Uterus (tissue), 4 donors: ENCODE data around the gene AUTS2. TPM values are rescaled to one million over a fixed set of nuclear protein-coding genes. Genes with fewer than 3 reads are reported as not detected.

Experiments
- DNase-seq, 2 donors: peaks; one replicate each; pipeline ENCODE4 v3.0.0-alpha.2; 2019 to 2020
- H3K27ac ChIP-seq, 2 donors: fragments of 200-600 bp; sonication (generic); 1 replicate in 1 of 2; 2 replicates in 1 of 2; pipeline ENCODE4 v1.5.1; 2016 to 2018
- H3K27me3 ChIP-seq, 2 donors: fragments of 200-600 bp; sonication (generic); one replicate each; pipeline ENCODE4 v1.5.1; 2018 to 2019; ENCODE audit warnings: control low read depth in 1 of 2
- H3K36me3 ChIP-seq, 2 donors: fragments of 200-600 bp; sonication (generic); one replicate each; pipeline ENCODE4 v1.5.1; 2019; ENCODE audit warnings: control low read depth in 1 of 2
- H3K4me1 ChIP-seq, 2 donors: fragments of 200-600 bp; sonication (generic); one replicate each; pipeline ENCODE4 v1.5.1; 2018 to 2019; ENCODE audit warnings: control low read depth in 1 of 2
- H3K4me3 ChIP-seq, 2 donors: fragments of 200-600 bp; sonication (generic); 1 replicate in 1 of 2; 2 replicates in 1 of 2; pipeline ENCODE4 v1.5.1; 2018 to 2019; ENCODE audit warnings: mild to moderate bottlenecking in 1 of 2
- H3K9me3 ChIP-seq, 2 donors: fragments of 200-600 bp; sonication (generic); one replicate each; pipeline ENCODE4 v1.5.1; 2019; ENCODE audit warnings: control low read depth in 1 of 2
- POLR2A ChIP-seq, 2 donors: fragments of 450-650 bp; IDR thresholded peaks; one replicate each; pipeline ENCODE4 v1.6.1; 2016; ENCODE audit warnings: antibody characterized with exemption in 2 of 2, mild to moderate bottlenecking in 1 of 2, moderate library complexity in 1 of 2
- intact Hi-C: fragments of 100-400 bp; cut with DNase I; formaldehyde crosslinking; loops from one replicate; pipeline ENCODE4 v1.15.1; 2023; ENCODE audit warnings: low total_unique reads
- total RNA-seq, 4 donors: library from RNA; depleted of rRNA in 3 of 4; stranded (reverse); fragments of >200 nt in 3 of 4; gene quantifications; one replicate each; pipeline versions ENCODE4 v1.1.0 to v1.2.4, GENCODE V29; 2014 to 2023
- TF ChIP-seq, protein P1 (sequence below), 4 experiments: fragments of 200-600 bp in 2 of 4; fragments of 450-650 bp in 2 of 4; sonication (generic) in 2 of 4; IDR thresholded peaks; one replicate each; pipeline ENCODE4 v1.5.1; 2016 to 2019; ENCODE audit warnings: antibody characterized with exemption in 4 of 4, mild to moderate bottlenecking in 2 of 4, moderate library complexity in 1 of 4
- donor health status: DM: yes; HTN: yes; CAD: no.

The AUTS2 gene
- total RNA-seq, 4 donors from 2014 or later, result 10.5 to 58.2 (median 30.0) TPM

- DNase-seq, result no peak
- Histone ChIP-seq H3K27me3 (no peaks in the 10 kb centered on the region), H3K4me1 (no peaks in the 10 kb centered on the region), H3K27ac (no peak overlapping the region), H3K36me3 (no peaks in the 10 kb centered on the region), H3K9me3 (no peaks in the 10 kb centered on the region), H3K4me3 (no peak overlapping the region)
- intact Hi-C loops, result no loop called here
- TF ChIP-seq, protein P1, sequence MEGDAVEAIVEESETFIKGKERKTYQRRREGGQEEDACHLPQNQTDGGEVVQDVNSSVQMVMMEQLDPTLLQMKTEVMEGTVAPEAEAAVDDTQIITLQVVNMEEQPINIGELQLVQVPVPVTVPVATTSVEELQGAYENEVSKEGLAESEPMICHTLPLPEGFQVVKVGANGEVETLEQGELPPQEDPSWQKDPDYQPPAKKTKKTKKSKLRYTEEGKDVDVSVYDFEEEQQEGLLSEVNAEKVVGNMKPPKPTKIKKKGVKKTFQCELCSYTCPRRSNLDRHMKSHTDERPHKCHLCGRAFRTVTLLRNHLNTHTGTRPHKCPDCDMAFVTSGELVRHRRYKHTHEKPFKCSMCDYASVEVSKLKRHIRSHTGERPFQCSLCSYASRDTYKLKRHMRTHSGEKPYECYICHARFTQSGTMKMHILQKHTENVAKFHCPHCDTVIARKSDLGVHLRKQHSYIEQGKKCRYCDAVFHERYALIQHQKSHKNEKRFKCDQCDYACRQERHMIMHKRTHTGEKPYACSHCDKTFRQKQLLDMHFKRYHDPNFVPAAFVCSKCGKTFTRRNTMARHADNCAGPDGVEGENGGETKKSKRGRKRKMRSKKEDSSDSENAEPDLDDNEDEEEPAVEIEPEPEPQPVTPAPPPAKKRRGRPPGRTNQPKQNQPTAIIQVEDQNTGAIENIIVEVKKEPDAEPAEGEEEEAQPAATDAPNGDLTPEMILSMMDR (IDR thresholded peaks at IDR 0.05), result no peak
- no peak for TF ChIP-seq POLR2A (IDR thresholded peaks at IDR 0.05)
Observed at GRCh38 chr7:70132226-70132851, 534.1 kb downstream of the AUTS2 start.

DNA sequence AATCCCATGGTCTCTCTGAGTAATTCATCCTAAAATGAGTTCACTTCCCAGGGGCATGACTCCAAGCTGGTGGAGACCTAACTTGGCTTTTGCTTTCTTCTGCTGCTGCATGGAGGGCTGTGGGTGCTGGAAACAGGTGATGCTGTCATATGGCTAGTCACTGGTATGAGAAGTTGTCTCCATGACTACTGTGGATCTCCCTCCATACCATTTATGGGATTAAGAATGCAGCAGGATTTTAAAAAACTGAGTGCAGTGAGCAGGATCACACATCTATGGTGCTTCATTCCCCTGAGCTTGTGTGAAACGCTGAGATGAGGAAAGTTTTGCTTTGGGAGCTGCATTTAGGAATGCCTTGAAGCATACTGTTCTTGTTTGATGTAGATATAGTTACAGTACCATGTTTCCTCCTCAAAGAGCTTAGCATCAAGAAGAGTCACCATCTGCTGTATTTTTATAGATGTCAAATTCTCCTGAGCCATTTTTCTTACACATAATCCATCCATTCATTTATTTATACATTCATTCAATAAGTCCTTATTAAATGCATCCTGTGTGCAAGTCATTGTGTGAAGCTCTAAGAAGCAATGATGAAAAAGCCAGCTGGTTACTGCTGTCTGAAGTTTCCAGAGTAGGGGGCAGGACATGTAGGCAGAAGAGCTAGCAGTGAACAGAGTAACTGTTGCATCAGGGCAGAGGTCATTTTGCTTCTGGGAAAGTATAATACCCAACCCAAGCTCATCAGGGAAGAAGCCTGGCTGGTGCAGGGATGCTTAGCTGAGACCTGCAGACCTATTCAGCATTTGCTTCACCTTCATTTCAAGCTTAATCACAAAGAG is 534.8 kb downstream of the AUTS2 start:
- Histone ChIP-seq H3K27ac (no peak overlapping the region), H3K9me3 (no peaks in the 10 kb centered on the region), H3K27me3 (no peaks in the 10 kb centered on the region), H3K4me1 (no peaks in the 10 kb centered on the region), H3K36me3 (no peaks in the 10 kb centered on the region), H3K4me3 (no peak overlapping the region)
- DNase-seq, result no peak
- intact Hi-C loops, result no loop called here
- no peak for TF ChIP-seq POLR2A (IDR thresholded peaks at IDR 0.05)
- TF ChIP-seq, protein P1 (IDR thresholded peaks at IDR 0.05), result no peak

DNA sequence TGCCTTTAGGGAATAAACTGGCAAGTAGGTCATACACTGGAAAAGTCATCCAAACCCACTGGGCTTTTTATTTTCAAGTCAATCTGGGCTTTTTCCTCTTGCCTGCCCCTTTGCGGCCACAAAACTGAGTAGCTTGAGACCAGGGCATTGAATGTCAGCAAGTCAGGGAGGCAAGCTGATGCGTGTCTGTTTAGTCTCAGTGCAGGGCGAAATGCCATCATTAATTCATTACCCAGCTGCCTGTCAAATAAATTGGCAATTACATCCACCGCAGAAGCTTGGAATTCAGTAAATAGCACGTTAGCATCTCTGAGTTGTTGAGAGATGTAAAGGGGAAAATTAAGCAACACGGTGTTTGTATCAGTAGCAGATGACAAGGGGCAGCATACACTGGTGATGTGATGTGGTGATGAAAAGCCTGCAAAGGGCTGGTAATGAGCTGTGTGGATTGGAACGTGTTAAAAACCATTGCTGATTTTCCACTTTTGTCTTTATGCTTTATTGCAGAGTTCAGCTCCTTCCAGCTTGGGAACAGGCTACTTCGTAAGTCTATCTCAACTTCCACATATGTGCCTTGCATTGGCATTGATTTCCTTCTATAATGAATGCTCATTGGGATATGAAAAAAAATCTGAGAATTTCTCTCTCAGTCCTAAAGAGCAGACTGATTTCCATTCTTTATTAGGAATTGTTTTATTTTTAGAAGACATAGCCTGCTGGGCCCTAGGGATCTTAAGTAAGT is 535.9 kb downstream of the AUTS2 start:
- H3K9me3 ChIP-seq, result no peaks in the 10 kb centered on the region
- intact Hi-C loops, result no loop called here
- no peak for TF ChIP-seq POLR2A (IDR thresholded peaks at IDR 0.05)
- TF ChIP-seq, protein P1 (IDR thresholded peaks at IDR 0.05), result no peak
- no peak overlapping the region for H3K4me3 ChIP-seq
- DNase-seq, result no peak
- H3K27ac ChIP-seq, result no peak overlapping the region
- H3K4me1 ChIP-seq, result no peaks in the 10 kb centered on the region
- no peaks in the 10 kb centered on the region for H3K36me3 ChIP-seq
- no peaks in the 10 kb centered on the region for H3K27me3 ChIP-seq

DNA sequence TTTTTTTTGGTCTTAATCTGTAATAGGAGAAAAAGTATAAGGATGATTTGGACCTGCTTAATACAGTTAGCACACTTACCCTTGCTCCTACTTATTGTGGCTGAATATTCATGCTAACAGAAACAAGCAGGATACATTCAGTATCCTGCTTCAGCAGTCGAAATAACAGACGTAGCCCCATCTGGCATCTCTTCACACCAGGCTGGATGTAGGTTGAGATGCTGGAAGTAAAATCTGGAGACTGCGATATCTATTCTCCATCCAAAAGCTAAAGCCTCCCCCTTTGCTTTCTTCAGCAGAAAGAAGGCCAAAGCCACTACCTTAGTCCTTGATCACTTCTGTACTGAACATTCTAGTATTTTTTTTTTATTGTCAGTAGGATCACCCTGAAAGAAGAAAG is 537.4 kb downstream of the AUTS2 start:
- Histone ChIP-seq H3K27me3 (no peaks in the 10 kb centered on the region), H3K27ac (no peak overlapping the region), H3K4me1 (no peaks in the 10 kb centered on the region), H3K9me3 (no peaks in the 10 kb centered on the region), H3K36me3 (no peaks in the 10 kb centered on the region), H3K4me3 (no peak overlapping the region)
- TF ChIP-seq POLR2A (IDR thresholded peaks at IDR 0.05), result no peak
- TF ChIP-seq, protein P1 (IDR thresholded peaks at IDR 0.05), result no peak
- DNase-seq, result no peak
- intact Hi-C loops, result no loop called here

- H3K27me3 ChIP-seq, result no peaks in the 10 kb centered on the region
- no peak for TF ChIP-seq POLR2A (IDR thresholded peaks at IDR 0.05)
- TF ChIP-seq, protein P1 (IDR thresholded peaks at IDR 0.05), result no peak
- intact Hi-C loops, result no loop called here
- H3K4me1 ChIP-seq, result no peaks in the 10 kb centered on the region
- no peaks in the 10 kb centered on the region for H3K36me3 ChIP-seq
- no peak overlapping the region for H3K27ac ChIP-seq
- H3K4me3 ChIP-seq, result no peak overlapping the region
- DNase-seq, result no peak
- no peaks in the 10 kb centered on the region for H3K9me3 ChIP-seq
Observed at GRCh38 chr7:70137126-70137525, 538.9 kb downstream of the AUTS2 start.
